ENCODE data around the gene ZNF684. TPM values are rescaled to one million over a fixed set of nuclear protein-coding genes. Genes with fewer than 3 reads are reported as not detected.
"Not testable (repeated sequence)": the region's sequence is repeated elsewhere in the genome, so short reads cannot be mapped to it uniquely, and the experiment has no call there.

Gene ZNF684
- total and polyA plus RNA-seq, 9 of the 15 experiments (the other 6 are each of a cell fraction or from before 2014, with no cell fraction given), result 4.8 to 8.8 (median 5.5) TPM

DNA sequence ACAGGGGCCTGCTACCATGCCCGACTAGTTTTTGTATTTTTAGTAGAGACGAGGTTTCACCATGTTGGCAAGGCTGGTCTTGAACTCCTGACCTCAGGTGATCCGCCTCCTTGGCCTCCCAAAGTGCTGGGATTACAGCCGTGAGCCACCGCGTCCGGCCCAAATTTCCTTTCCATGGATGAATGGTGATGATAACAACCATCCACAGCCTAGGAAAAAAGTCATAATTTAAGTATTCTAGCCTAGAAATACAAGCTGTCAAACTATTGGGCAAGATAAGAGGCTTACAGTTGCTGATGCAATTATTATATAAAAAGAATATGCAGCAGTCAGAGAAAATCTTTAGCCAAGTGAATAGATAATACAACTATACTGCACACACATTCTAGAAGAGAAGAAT is 23.4 kb downstream of the ZNF684 start (continued):
- TF ChIP-seq, protein P1, sequence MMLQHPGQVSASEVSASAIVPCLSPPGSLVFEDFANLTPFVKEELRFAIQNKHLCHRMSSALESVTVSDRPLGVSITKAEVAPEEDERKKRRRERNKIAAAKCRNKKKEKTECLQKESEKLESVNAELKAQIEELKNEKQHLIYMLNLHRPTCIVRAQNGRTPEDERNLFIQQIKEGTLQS (IDR thresholded peaks at IDR 0.05), result peak; percentile 87; the same call in 1 of the 2 replicates
- TF ChIP-seq, protein P1 (CRISPR knock-in tag; conservative IDR thresholded peaks at IDR 0.05), result not testable (repeated sequence)

- DNase-seq (ENCODE audit: extremely low read depth in 1 of 4, low spot score in 3 of 4), result no peak
- ChIA-PET CTCF (ENCODE audit: low intra/inter-chr PET ratio) (no interaction called here), POLR2A (interaction anchor here (1.3 to 1.5 kb wide), 2 partner anchors 14 to 24 kb away, joined by 3 to 4 read pairs; no protein-coding TSS in a partner anchor)
- no peak for ATAC-seq
- in situ Hi-C loops (cut with MboI) (no loop called here), intact Hi-C loops (cut with micrococcal nuclease) (no loop called here)
- H3K27ac ChIP-seq (ENCODE audit: extremely low read depth, low read depth, low read length), result no peak overlapping the region
- H3K4me3 ChIP-seq, result no peak overlapping the region
- no peak overlapping the region for H2AFZ ChIP-seq (ENCODE audit: low read depth, low read length)
- no peaks in the 10 kb centered on the region for H4K20me1 ChIP-seq (replicated peaks; ENCODE audit: control insufficient read depth, insufficient read depth, low read length)
- no peak overlapping the region for H3K4me2 ChIP-seq (ENCODE audit: insufficient read depth, low read length)
- no peaks in the 10 kb centered on the region for H3K9me3 ChIP-seq (replicated peaks; ENCODE audit: control insufficient read depth, insufficient read depth, low read depth, low read length)
- H3K4me1 ChIP-seq (replicated peaks in 1 of 2; ENCODE audit: control insufficient read depth in 2 of 2, insufficient read depth in 2 of 2, low read length in 2 of 2), result peaks cover 0 to 4% of the 10 kb centered on the region in 2 experiments; a peak in 1 of 5 replicates
- H3K36me3 ChIP-seq (ENCODE audit: control insufficient read depth, insufficient read depth, low read length), result no peaks in the 10 kb centered on the region
- FAIRE-seq, result no peak
- no peaks in the 10 kb centered on the region for H3K79me2 ChIP-seq (ENCODE audit: control insufficient read depth, insufficient read depth, low read length)
- 58% methylated on average over 5 of the region's 5 CpGs for WGBS (ENCODE audit: insufficient coverage, low coverage, missing lambda C conversion rate)
- no peak overlapping the region for H3K9ac ChIP-seq (ENCODE audit: insufficient read depth in 1 of 2, low read depth in 2 of 2, low read length in 2 of 2)
- H3K9me1 ChIP-seq (ENCODE audit: control insufficient read depth, insufficient read depth, low read length), result no peaks in the 10 kb centered on the region
- TF ChIP-seq ZNF316 (IDR thresholded peaks at IDR 0.05) (peak; percentile 58), MAFG (tag; conservative IDR thresholded peaks at IDR 0.05) (0 out of 2 replicates have a peak, but pooled peaks have one; percentile 27), ZNF655 (CRISPR knock-in tag; IDR thresholded peaks at IDR 0.05) (no peak), C11orf30 (IDR thresholded peaks at IDR 0.05; ENCODE audit: low read depth) (peak; percentile 57; the same call in 1 of the 2 replicates)
- BruUV-seq (replicated peaks), result no TSS peak
- H3K27me3 ChIP-seq (ENCODE audit: control insufficient read depth in 2 of 2, insufficient read depth in 2 of 2, low read length in 2 of 2), result no peaks in the 10 kb centered on the region; a peak in 1 of 5 replicates
Measured at GRCh38 chr1:40556121-40556520, 24.7 kb downstream of the ZNF684 start.

GRCh38 chr1:40558241-40558640 is 26.8 kb downstream of the ZNF684 start:
- H3K9ac ChIP-seq (ENCODE audit: insufficient read depth in 1 of 2, low read depth in 2 of 2, low read length in 2 of 2); ATAC-seq; intact Hi-C loops (cut with micrococcal nuclease); H3K27me3 ChIP-seq (ENCODE audit: control insufficient read depth in 2 of 2, insufficient read depth in 2 of 2, low read length in 2 of 2); CTCF ChIA-PET (ENCODE audit: low intra/inter-chr PET ratio); DNase-seq (ENCODE audit: extremely low read depth in 1 of 4, low spot score in 3 of 4); H4K20me1 ChIP-seq (replicated peaks; ENCODE audit: control insufficient read depth, insufficient read depth, low read length); H3K27ac ChIP-seq (ENCODE audit: extremely low read depth, low read depth, low read length); BruUV-seq (replicated peaks); H3K9me3 ChIP-seq (replicated peaks; ENCODE audit: control insufficient read depth, insufficient read depth, low read depth, low read length); H3K36me3 ChIP-seq (ENCODE audit: control insufficient read depth, insufficient read depth, low read length); H3K4me3 ChIP-seq; H3K4me2 ChIP-seq (ENCODE audit: insufficient read depth, low read length); H3K79me2 ChIP-seq (ENCODE audit: control insufficient read depth, insufficient read depth, low read length); FAIRE-seq; in situ Hi-C loops (cut with MboI); H2AFZ ChIP-seq (ENCODE audit: low read depth, low read length); H3K9me1 ChIP-seq (ENCODE audit: control insufficient read depth, insufficient read depth, low read length); H3K4me1 ChIP-seq (replicated peaks in 1 of 2; ENCODE audit: control insufficient read depth in 2 of 2, insufficient read depth in 2 of 2, low read length in 2 of 2): not testable (repeated sequence)
- POLR2A ChIA-PET, result interaction anchor here (0.6 to 1.6 kb wide), 3 partner anchors 8 to 238 kb away, joined by 3 to 4 read pairs (median 3); no protein-coding TSS in a partner anchor
- 6% methylated on average over 1 of the region's 1 CpG for WGBS (ENCODE audit: insufficient coverage, low coverage, missing lambda C conversion rate)

Data from K562 (cell line).